IgD-negative memory B cell (primary cell): Measurements from ENCODE around the gene SLC16A10. TPM values are rescaled to one million over a fixed set of nuclear protein-coding genes. Genes with fewer than 3 reads are reported as not detected.
"Not testable (repeated sequence)": the region's sequence is repeated elsewhere in the genome, so short reads cannot be mapped to it uniquely, and the experiment has no call there.

Experiments used
- H3K27ac Mint-ChIP-seq, 3 donors: one replicate each; pipeline ENCODE4 v1.8.0; 2020 to 2022; ENCODE audit warnings: mild to moderate bottlenecking in 3 of 3, mixed read lengths in 3 of 3, moderate library complexity in 1 of 3
- H3K27me3 Mint-ChIP-seq: one replicate; pipeline ENCODE4 v1.8.0; 2021; ENCODE audit warnings: mixed read lengths
- H3K36me3 Mint-ChIP-seq: one replicate; pipeline ENCODE4 v1.8.0; 2020; ENCODE audit warnings: mild to moderate bottlenecking, mixed read lengths
- H3K4me1 Mint-ChIP-seq, 3 donors: one replicate each; pipeline ENCODE4 v1.8.0; 2020 to 2022; ENCODE audit warnings: mixed read lengths in 3 of 3, mild to moderate bottlenecking in 1 of 3
- H3K4me3 Mint-ChIP-seq, 4 donors: one replicate each; pipeline ENCODE4 v1.8.0; 2020 to 2022; ENCODE audit warnings: mild to moderate bottlenecking in 4 of 4, mixed read lengths in 4 of 4, moderate library complexity in 3 of 4
- H3K9me3 Mint-ChIP-seq, 3 donors: one replicate each; pipeline ENCODE4 v1.8.0; 2020 to 2021; ENCODE audit warnings: mixed read lengths in 3 of 3, mild to moderate bottlenecking in 1 of 3
- polyA plus RNA-seq: library from polyadenylated mRNA; unstranded; fragments of 300-500 nt; fragmentation: Illumina TruSeq; gene quantifications from one replicate; pipeline ENCODE4 v1.2.3, GENCODE V29; 2021

Gene SLC16A10
- polyA plus RNA-seq, 1 donor from 2014 or later = 1.2 TPM

- H3K36me3 Mint-ChIP-seq, H3K4me3 Mint-ChIP-seq, H3K27ac Mint-ChIP-seq, H3K9me3 Mint-ChIP-seq, H3K4me1 Mint-ChIP-seq, H3K27me3 Mint-ChIP-seq: not testable (repeated sequence)
Measured at GRCh38 chr6:111134236-111134869, 47.0 kb downstream of the SLC16A10 start.

GRCh38 chr6:111137489-111138093 is 50.3 kb downstream of the SLC16A10 start:
- H3K27me3 Mint-ChIP-seq, H3K4me1 Mint-ChIP-seq, H3K27ac Mint-ChIP-seq: not testable (repeated sequence)

GRCh38 chr6:111147440-111147839 is 60.1 kb downstream of the SLC16A10 start:
- no peaks in the 10 kb centered on the region for H3K36me3 Mint-ChIP-seq
- H3K27ac Mint-ChIP-seq = no peak overlapping the region

More at GRCh38 chr6:111137489-111138093, 50.3 kb downstream of the SLC16A10 start:
- not testable (repeated sequence) for H3K9me3 Mint-ChIP-seq, H3K36me3 Mint-ChIP-seq
- H3K4me3 Mint-ChIP-seq = peak overlapping the region in 1 of 4 donors; percentile 60

GRCh38 chr6:111148110-111148509 is 60.8 kb downstream of the SLC16A10 start:
- no peak overlapping the region for H3K27ac Mint-ChIP-seq
- H3K27me3 Mint-ChIP-seq = no peaks in the 10 kb centered on the region
- no peaks in the 10 kb centered on the region for H3K4me1 Mint-ChIP-seq
- H3K36me3 Mint-ChIP-seq = no peaks in the 10 kb centered on the region
- H3K4me3 Mint-ChIP-seq = no peak overlapping the region
- H3K9me3 Mint-ChIP-seq = peaks cover 0 to 4% (median 2%) of the 10 kb centered on the region in 3 donors

More at GRCh38 chr6:111147440-111147839, 60.1 kb downstream of the SLC16A10 start:
- peaks cover 0 to 4% (median 2%) of the 10 kb centered on the region in 3 donors for H3K9me3 Mint-ChIP-seq
- no peak overlapping the region for H3K4me3 Mint-ChIP-seq
- H3K27me3 Mint-ChIP-seq = no peaks in the 10 kb centered on the region
- no peaks in the 10 kb centered on the region for H3K4me1 Mint-ChIP-seq

GRCh38 chr6:111150577-111150976 is 63.3 kb downstream of the SLC16A10 start:
- peaks cover 0 to 4% (median 2%) of the 10 kb centered on the region in 3 donors for H3K9me3 Mint-ChIP-seq
- H3K36me3 Mint-ChIP-seq = peaks cover 2% of the 10 kb centered on the region
- H3K27me3 Mint-ChIP-seq = no peaks in the 10 kb centered on the region

GRCh38 chr6:111154981-111155380 is 67.7 kb downstream of the SLC16A10 start:
- Mint-ChIP-seq H3K36me3 (peaks cover 2% of the 10 kb centered on the region), H3K27me3 (no peaks in the 10 kb centered on the region), H3K4me3 (no peak overlapping the region), H3K27ac (no peak overlapping the region), H3K9me3 (peaks cover 0 to 2% (median 0%) of the 10 kb centered on the region in 3 donors), H3K4me1 (no peaks in the 10 kb centered on the region)

More at GRCh38 chr6:111150577-111150976, 63.3 kb downstream of the SLC16A10 start:
- no peak overlapping the region for H3K27ac Mint-ChIP-seq
- H3K4me1 Mint-ChIP-seq = no peaks in the 10 kb centered on the region
- no peak overlapping the region for H3K4me3 Mint-ChIP-seq

- H3K9me3 Mint-ChIP-seq = peaks cover 0 to 3% (median 2%) of the 10 kb centered on the region in 3 donors
- no peak overlapping the region for H3K4me3 Mint-ChIP-seq
- no peaks in the 10 kb centered on the region for H3K4me1 Mint-ChIP-seq
- H3K36me3 Mint-ChIP-seq = peaks cover 4% of the 10 kb centered on the region
- no peaks in the 10 kb centered on the region for H3K27me3 Mint-ChIP-seq
- H3K27ac Mint-ChIP-seq = no peak overlapping the region
Measured at GRCh38 chr6:111157412-111157811, 70.1 kb downstream of the SLC16A10 start.

- H3K9me3 Mint-ChIP-seq = peaks cover 0 to 5% (median 2%) of the 10 kb centered on the region in 3 donors
- no peaks in the 10 kb centered on the region for H3K27me3 Mint-ChIP-seq
- H3K36me3 Mint-ChIP-seq = peaks cover 2% of the 10 kb centered on the region
- H3K27ac Mint-ChIP-seq = no peak overlapping the region
- no peak overlapping the region for H3K4me3 Mint-ChIP-seq
- H3K4me1 Mint-ChIP-seq = no peaks in the 10 kb centered on the region
Measured at GRCh38 chr6:111159633-111160032, 72.3 kb downstream of the SLC16A10 start.

- no peaks in the 10 kb centered on the region for H3K4me1 Mint-ChIP-seq
- H3K36me3 Mint-ChIP-seq = peaks cover 4% of the 10 kb centered on the region
- H3K4me3 Mint-ChIP-seq = no peak overlapping the region
- no peak overlapping the region for H3K27ac Mint-ChIP-seq
- no peaks in the 10 kb centered on the region for H3K27me3 Mint-ChIP-seq
- H3K9me3 Mint-ChIP-seq = peaks cover 2 to 6% (median 5%) of the 10 kb centered on the region in 3 donors
Measured at GRCh38 chr6:111161650-111162049, 74.3 kb downstream of the SLC16A10 start.

- Mint-ChIP-seq H3K36me3 (peaks cover 4% of the 10 kb centered on the region), H3K4me1 (no peaks in the 10 kb centered on the region), H3K27ac (no peak overlapping the region), H3K9me3 (peaks cover 2 to 6% (median 5%) of the 10 kb centered on the region in 3 donors), H3K27me3 (no peaks in the 10 kb centered on the region), H3K4me3 (no peak overlapping the region)
Measured at GRCh38 chr6:111162504-111162903, 75.2 kb downstream of the SLC16A10 start.

- Mint-ChIP-seq H3K9me3 (no peaks in the 10 kb centered on the region), H3K4me1 (peaks cover 4 to 9% (median 6%) of the 10 kb centered on the region in 3 donors), H3K4me3 (peak overlapping the region in 2 of 4 donors; percentile 36 to 45), H3K27ac (no peak overlapping the region), H3K27me3 (no peaks in the 10 kb centered on the region), H3K36me3 (peaks cover 3% of the 10 kb centered on the region)
Measured at GRCh38 chr6:111171577-111172400, 84.5 kb downstream of the SLC16A10 start.

- Mint-ChIP-seq H3K9me3 (no peaks in the 10 kb centered on the region), H3K27ac (no peak overlapping the region), H3K27me3 (no peaks in the 10 kb centered on the region), H3K36me3 (peaks cover 3% of the 10 kb centered on the region), H3K4me3 (no peak overlapping the region), H3K4me1 (peaks cover 4 to 9% (median 6%) of the 10 kb centered on the region in 3 donors)
Measured at GRCh38 chr6:111172563-111172962, 85.3 kb downstream of the SLC16A10 start.

- Mint-ChIP-seq H3K36me3 (peaks cover 1% of the 10 kb centered on the region), H3K27ac (no peak overlapping the region), H3K9me3 (no peaks in the 10 kb centered on the region), H3K27me3 (no peaks in the 10 kb centered on the region), H3K4me1 (peaks cover 4 to 9% (median 6%) of the 10 kb centered on the region in 3 donors), H3K4me3 (peak overlapping the region in 1 of 4 donors; percentile 57)
Measured at GRCh38 chr6:111173341-111173740, 86.0 kb downstream of the SLC16A10 start.

- no peaks in the 10 kb centered on the region for H3K27me3 Mint-ChIP-seq
- H3K4me3 Mint-ChIP-seq = no peak overlapping the region
- H3K9me3 Mint-ChIP-seq = no peaks in the 10 kb centered on the region
- no peak overlapping the region for H3K27ac Mint-ChIP-seq
- H3K36me3 Mint-ChIP-seq = peaks cover 1% of the 10 kb centered on the region
- peaks cover 4 to 9% (median 6%) of the 10 kb centered on the region in 3 donors for H3K4me1 Mint-ChIP-seq
Measured at GRCh38 chr6:111173946-111174345, 86.6 kb downstream of the SLC16A10 start.

GRCh38 chr6:111175109-111175508 is 87.8 kb downstream of the SLC16A10 start:
- Mint-ChIP-seq H3K4me1 (peaks cover 4 to 9% (median 6%) of the 10 kb centered on the region in 3 donors), H3K27ac (no peak overlapping the region), H3K36me3 (peaks cover 1% of the 10 kb centered on the region), H3K27me3 (no peaks in the 10 kb centered on the region), H3K4me3 (no peak overlapping the region), H3K9me3 (no peaks in the 10 kb centered on the region)
